Lower lobe of right lung (tissue), 2 donors: Measurements from ENCODE around the gene IDUA. TPM values are rescaled to one million over a fixed set of nuclear protein-coding genes. Genes with fewer than 3 reads are reported as not detected.

Source experiments
- ATAC-seq, 2 donors: fragments of 200-7000 bp; cut with Tn5 transposase; one replicate each; pipeline ENCODE4 v1.9.1; 2020 to 2022; ENCODE audit warnings: mild to moderate bottlenecking in 2 of 2, moderate library complexity in 2 of 2
- DNase-seq: peaks from one replicate; pipeline ENCODE4 v3.0.0-alpha.2; 2020
- H3K27ac ChIP-seq: fragments of 200-600 bp; one replicate; pipeline ENCODE4 v1.8.0; 2022
- H3K27me3 ChIP-seq: fragments of 200-600 bp; one replicate; pipeline ENCODE4 v1.8.0; 2022; ENCODE audit warnings: low read depth
- H3K36me3 ChIP-seq: fragments of 200-600 bp; one replicate; pipeline ENCODE4 v1.8.0; 2022; ENCODE audit warnings: mild to moderate bottlenecking
- H3K4me1 ChIP-seq: fragments of 200-600 bp; one replicate; pipeline ENCODE4 v1.8.0; 2022
- H3K4me3 ChIP-seq: fragments of 200-600 bp; one replicate; pipeline ENCODE4 v1.8.0; 2022; ENCODE audit warnings: mild to moderate bottlenecking
- H3K9me3 ChIP-seq: fragments of 200-600 bp; one replicate; pipeline ENCODE4 v1.8.0; 2022
- CTCF ChIP-seq: fragments of 200-600 bp; IDR thresholded peaks from one replicate; pipeline ENCODE4 v1.8.0; 2022; ENCODE audit warnings: antibody characterized with exemption, mild to moderate bottlenecking
- intact Hi-C: fragments of 100-400 bp; cut with DNase I; formaldehyde crosslinking; loops from one replicate; pipeline ENCODE4 v1.11.0; 2022
- total RNA-seq: library from RNA; stranded (reverse); fragmentation: NEBNext Ultra II Directional; extraction: Animal tissue kit (Norgen Biotek cat#: 25700); gene quantifications from one replicate; pipeline ENCODE4 v1.2.1, GENCODE V29; 2021
- donor health status: DM: no; HTN: yes; CAD: no; lungs with severe emphysema.

Gene IDUA
- total RNA-seq, 1 donor from 2014 or later: 46.0 TPM

- Histone ChIP-seq H3K4me1 (peaks cover 30% of the 10 kb centered on the region), H3K27ac (no peak overlapping the region), H3K9me3 (no peaks in the 10 kb centered on the region), H3K27me3 (peaks cover 5% of the 10 kb centered on the region), H3K36me3 (no peaks in the 10 kb centered on the region), H3K4me3 (no peak overlapping the region)
- DNase-seq (no peak), ATAC-seq (no peak)
- no peak for TF ChIP-seq CTCF
- intact Hi-C loops: no loop called here
Measured at GRCh38 chr4:1013225-1014073, 26.6 kb downstream of the IDUA start.

DNA sequence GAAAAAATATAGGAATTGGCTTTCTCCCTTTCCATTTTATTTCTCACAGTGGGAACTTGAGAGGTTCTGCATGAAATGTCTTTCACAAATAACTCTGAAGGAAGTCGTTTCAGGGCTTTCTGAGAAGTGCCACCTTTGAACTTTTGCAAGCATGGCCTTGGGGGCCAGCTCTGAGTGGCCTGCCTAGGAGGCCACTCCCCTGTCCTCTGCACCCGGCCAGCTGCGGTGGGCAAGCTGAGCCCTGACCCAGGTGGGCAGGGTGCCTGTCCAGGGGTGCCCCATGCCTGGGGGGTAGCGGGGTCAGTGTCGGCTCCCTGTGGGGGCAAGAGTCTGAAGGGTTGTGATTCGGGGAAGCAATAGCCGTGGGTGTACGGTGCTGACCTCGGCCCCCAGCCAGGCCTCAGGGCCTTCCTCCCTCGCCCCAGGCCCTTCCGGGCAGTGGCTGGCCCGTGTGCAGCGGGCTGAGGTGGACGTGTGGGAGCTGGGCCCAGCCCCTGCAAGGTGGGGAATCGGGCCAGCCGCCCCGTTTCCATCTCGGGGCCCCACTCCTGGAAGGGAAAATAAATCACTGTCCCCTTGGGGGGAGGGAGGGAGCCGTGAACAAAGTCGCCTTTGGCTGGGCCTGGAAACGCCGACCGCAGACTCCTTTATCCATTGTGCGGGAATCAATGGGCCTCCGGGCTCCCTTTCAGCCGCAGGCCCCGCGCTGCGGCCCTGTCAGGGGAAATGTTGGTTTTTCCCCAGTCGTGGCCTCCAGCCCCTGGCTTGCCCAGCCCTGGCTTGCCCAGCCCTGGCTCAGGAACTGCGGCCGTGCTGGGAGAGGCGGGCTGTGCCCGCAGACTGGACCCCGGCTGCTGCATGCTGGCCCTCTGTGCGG, 27.7 kb downstream of the IDUA start:
- no peak for TF ChIP-seq CTCF
- Histone ChIP-seq H3K27me3 (no peaks in the 10 kb centered on the region), H3K36me3 (no peaks in the 10 kb centered on the region), H3K9me3 (no peaks in the 10 kb centered on the region), H3K27ac (no peak overlapping the region), H3K4me3 (no peak overlapping the region), H3K4me1 (peaks cover 23% of the 10 kb centered on the region)
- intact Hi-C loops: no loop called here
- ATAC-seq (no peak), DNase-seq (no peak)

DNA sequence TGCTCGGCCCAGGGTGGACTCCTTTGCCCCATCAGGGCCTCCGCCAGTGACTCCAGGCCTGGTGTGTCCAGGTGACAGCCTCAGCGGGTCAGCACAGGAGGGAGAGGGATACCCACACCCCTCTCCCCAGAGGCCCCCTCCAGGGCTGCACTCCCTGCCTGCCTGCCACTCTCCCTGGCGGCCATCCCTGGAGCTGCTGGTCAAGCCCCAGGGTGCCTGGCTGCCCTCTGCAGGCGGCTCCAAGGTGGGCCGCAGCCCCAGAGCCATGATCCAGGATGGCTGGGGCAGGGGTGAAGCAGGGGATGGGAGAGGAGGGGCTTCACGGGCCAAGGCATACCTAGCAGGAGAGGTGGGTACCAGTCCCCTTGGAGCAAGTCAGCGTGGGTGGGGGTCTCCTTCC, 28.3 kb downstream of the IDUA start:
- H3K4me3 ChIP-seq: no peak overlapping the region
- intact Hi-C loops: no loop called here
- peaks cover 19% of the 10 kb centered on the region for H3K4me1 ChIP-seq
- no peak for ATAC-seq
- H3K27ac ChIP-seq: no peak overlapping the region
- no peak for TF ChIP-seq CTCF
- no peaks in the 10 kb centered on the region for H3K9me3 ChIP-seq
- DNase-seq: no peak
- H3K36me3 ChIP-seq: no peaks in the 10 kb centered on the region
- no peaks in the 10 kb centered on the region for H3K27me3 ChIP-seq

- Histone ChIP-seq H3K4me3 (no peak overlapping the region), H3K27ac (no peak overlapping the region), H3K36me3 (no peaks in the 10 kb centered on the region), H3K27me3 (no peaks in the 10 kb centered on the region), H3K4me1 (peaks cover 14% of the 10 kb centered on the region), H3K9me3 (no peaks in the 10 kb centered on the region)
- DNase-seq (no peak), ATAC-seq (no peak)
- TF ChIP-seq CTCF: no peak
- intact Hi-C loops: no loop called here
Measured at GRCh38 chr4:1015746-1016145, 28.9 kb downstream of the IDUA start.

- Histone ChIP-seq H3K36me3 (no peaks in the 10 kb centered on the region), H3K4me1 (peaks cover 9% of the 10 kb centered on the region), H3K27ac (no peak overlapping the region), H3K27me3 (no peaks in the 10 kb centered on the region), H3K9me3 (no peaks in the 10 kb centered on the region), H3K4me3 (no peak overlapping the region)
- no peak for DNase-seq
- no peak for TF ChIP-seq CTCF
- intact Hi-C loops: no loop called here
- no peak for ATAC-seq
Measured at GRCh38 chr4:1017211-1017610, 30.4 kb downstream of the IDUA start.
